GM21390 (cell line): ENCODE results near the gene GRIK3.
"Not testable (repeated sequence)": the region's sequence is repeated elsewhere in the genome, so short reads cannot be mapped to it uniquely, and the experiment has no call there.

Experiments
- ATAC-seq: cut with Tn5 transposase; IDR thresholded peaks from one replicate; pipeline ENCODE4 v1.9.1; 2021; ENCODE audit not compliant: unreplicated experiment

GRIK3 gene

DNA sequence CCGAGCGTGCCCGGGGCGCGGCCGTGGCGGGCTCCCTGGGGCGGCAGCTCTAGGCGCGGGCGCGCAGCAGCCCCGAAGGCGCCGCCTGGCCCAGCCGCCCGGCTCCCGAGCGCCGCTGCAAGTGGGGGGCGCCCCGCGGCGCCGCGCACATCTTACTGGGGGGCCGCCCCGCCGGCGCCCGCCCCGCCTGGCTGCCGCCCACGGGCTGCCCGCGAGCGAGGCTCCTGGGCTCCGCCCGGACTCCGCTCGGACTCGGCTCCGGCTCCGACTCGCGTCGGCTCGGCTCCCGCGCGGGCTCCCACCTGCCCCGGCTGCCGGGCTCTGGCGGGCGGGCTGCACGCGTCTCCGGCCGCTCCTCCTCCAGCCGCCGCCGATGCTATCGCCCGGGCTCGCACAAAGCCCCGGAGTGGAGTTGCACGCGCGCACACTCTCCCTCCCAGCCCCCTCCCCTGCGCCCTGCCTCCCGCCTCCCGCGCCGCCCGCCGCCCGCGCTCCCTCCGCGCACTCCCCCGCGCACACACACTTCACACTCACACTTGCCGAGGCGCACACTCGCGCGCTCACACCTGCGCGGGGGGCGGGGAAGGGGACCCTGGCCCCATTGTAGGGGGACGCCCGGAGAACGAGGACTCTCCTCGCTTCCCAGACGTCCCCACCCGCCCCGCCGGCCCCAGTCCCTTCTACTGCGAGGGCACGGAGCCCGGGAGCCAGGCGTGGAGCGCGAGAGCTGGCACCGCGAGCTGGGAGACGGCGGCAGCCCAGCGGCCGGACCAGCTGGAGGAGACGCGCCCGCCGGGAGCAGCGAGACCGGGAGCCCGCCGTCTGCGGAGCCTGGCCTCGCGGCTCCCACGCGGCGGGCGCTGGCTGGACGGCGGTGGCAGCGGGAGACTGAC lies at the start of gene GRIK3:
Gene GRIK3, minus strand, starts transcription at position 395 of the 893 bp plus-strand sequence. CDS start 407 bp downstream, outside the sequence.
- ATAC-seq = no peak

GRCh38 chr1:37084013-37084412 lies 49.7 kb upstream of the GRIK3 start:
- ATAC-seq = no peak

- ATAC-seq = no peak
These were observed 49.3 kb upstream of the GRIK3 start for GRCh38 chr1:37083603-37084002.

DNA sequence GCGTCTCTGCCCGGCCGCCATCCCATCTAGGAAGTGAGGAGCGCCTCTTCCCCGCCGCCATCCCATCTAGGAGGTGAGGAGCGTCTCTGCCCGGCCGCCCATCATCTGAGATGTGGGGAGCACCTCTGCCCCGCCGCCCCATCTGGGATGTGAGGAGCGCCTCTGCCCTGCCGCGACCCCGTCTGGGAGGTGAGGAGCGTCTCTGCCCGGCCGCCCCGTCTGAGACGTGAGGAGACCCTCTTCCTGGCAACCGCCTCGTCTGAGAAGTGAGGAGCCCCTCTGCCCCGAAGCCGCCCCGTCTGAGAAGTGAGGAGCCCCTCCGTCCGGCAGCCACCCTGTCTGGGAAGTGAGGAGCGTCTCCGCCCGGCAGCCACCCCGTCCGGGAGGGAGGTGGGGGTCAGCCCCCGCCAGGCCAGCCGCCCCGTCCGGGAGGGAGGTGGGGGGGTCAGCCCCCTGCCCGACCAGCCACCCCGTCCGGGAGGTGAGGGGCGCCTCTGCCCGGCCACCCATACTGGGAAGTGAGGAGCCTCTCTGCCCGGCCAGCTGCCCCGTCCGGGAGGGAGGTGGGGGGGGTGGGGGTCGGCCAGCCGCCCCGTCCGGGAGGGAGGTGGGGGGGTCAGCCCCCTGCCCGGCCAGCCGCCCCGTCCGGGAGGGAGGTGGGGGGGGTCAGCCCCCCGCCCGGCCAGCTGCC lies 46.1 kb upstream of the GRIK3 start:
- not testable (repeated sequence) for ATAC-seq

GRCh38 chr1:37078866-37079265 lies 44.6 kb upstream of the GRIK3 start:
- no peak for ATAC-seq

GRCh38 chr1:37076168-37076567 lies 41.9 kb upstream of the GRIK3 start:
- ATAC-seq = no peak

DNA sequence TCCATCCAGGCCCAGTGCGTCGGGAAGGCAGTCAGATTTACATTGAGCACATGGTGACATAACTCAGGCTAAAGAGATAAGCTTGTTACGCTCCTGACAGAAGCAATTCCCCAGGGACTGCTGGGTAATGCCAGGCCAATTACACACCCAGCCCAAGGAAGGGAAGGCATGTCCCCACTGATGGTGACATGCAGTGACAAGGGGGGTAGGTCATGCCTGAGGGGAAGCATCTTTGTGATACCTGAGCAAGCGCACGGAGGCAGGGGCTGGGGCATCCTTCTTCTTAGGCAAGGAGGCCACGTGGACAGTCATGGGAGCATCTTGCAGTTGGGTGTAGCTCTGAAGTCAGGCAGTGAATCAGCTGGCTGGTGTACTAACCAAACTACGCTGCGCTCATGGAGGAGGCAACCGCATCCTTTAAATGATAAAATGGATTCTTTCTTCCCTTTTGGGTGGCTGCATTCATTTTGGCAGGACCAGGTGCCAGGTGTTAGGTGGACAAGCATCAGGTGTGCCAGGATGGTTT lies 39.6 kb upstream of the GRIK3 start:
- ATAC-seq = no peak

GRCh38 chr1:37073152-37073853 lies 39.0 kb upstream of the GRIK3 start:
- ATAC-seq = no peak

GRCh38 chr1:37071829-37072228 lies 37.5 kb upstream of the GRIK3 start:
- ATAC-seq = no peak

DNA sequence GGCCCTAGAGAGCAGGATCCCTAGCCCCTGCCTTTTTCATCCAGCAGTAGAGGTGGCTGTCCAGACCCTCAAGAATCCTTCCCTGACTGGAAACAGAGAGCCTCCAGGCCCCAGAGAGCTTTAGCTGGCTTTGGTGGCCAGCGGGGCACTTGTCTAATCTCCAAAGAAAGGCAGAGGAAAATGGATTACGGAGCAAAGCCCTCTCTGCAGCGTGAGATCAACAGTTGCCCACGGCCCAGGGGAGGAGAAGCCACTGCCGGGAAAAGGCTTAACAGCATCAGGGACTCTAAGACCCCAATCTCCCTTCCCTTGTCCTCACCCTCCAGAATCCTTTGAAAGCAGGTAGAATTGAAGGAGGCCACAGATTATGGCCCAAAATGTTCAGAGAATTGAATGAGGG lies 35.8 kb upstream of the GRIK3 start:
- no peak for ATAC-seq

- ATAC-seq = no peak
These were observed 35.1 kb upstream of the GRIK3 start for GRCh38 chr1:37069406-37069805.

- ATAC-seq = no peak
These were observed 34.6 kb upstream of the GRIK3 start for GRCh38 chr1:37068897-37069296.

GRCh38 chr1:37068260-37068659 lies 33.9 kb upstream of the GRIK3 start:
- no peak for ATAC-seq

- no peak for ATAC-seq
These were observed 29.7 kb upstream of the GRIK3 start for GRCh38 chr1:37064039-37064438.

GRCh38 chr1:37059346-37059745 lies 25.0 kb upstream of the GRIK3 start:
- ATAC-seq = no peak

DNA sequence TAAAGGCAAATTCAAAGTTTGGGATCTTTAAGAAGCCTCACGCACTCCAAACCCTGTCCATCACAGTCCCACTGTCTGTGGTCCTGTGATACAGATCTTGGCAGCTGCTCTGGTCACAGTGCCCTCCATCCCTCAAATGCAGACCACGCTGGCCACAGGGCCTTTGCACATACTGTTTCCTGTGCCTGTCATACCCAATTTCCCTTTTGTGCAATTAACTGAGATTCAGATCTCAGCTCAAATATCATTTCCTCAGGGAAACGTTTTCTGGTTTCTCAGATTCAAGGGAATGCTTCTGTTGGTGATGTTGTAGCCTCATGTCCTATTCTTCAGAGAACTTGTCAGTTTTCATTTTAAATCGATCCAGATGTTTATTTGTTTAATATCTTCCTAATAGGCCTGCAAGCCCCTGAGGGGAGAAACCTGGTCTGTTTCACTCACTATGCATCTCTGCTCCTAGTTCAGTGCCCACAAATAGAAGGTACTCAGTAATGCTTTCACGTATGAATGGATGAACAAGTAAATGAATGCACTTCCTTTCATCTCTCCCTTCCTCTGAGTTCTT lies 24.2 kb upstream of the GRIK3 start:
- ATAC-seq = no peak

- ATAC-seq = no peak
These were observed 22.0 kb upstream of the GRIK3 start for GRCh38 chr1:37056325-37056724.

- ATAC-seq = no peak
These were observed 21.3 kb upstream of the GRIK3 start for GRCh38 chr1:37055631-37056030.

DNA sequence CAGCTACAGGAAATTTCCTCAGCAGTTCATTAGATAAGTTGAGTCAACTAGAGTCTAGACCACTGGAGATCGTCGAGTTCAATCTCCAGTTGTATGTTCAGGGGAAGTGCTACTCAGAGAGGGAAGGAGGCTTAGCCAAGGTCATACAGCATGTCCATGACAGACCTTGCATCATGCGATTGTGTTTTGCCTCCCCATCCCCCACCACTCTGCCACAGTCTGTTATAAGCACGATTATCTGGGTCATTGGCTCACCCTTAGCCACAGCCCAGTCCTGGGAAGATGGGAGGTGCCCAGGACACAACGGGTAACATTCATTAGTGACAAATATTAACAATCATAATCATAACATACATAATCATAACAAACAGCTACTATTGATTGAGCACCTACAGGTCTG lies 18.9 kb upstream of the GRIK3 start:
- no peak for ATAC-seq

- no peak for ATAC-seq
These were observed 17.8 kb upstream of the GRIK3 start for GRCh38 chr1:37052120-37052519.

GRCh38 chr1:37051346-37051745 lies 17.0 kb upstream of the GRIK3 start:
- no peak for ATAC-seq
